ENCODE data around the gene APOL1.
"Not testable (repeated sequence)": the region's sequence is repeated elsewhere in the genome, so short reads cannot be mapped to it uniquely, and the experiment has no call there.

APOL1 gene

GRCh38 chr22:36239401-36240171 lies 13.3 kb upstream of the APOL1 start, which contains the start of gene APOL2:
TSS of gene APOL2 (minus strand) at chr22:36239527. CDS start at chr22:36233162, 6,365 bp downstream.
- H3K4me3 ChIP-seq (ENCODE audit: low read length): peak within 1 kb of the TSS; percentile 94
- DNase-seq (ENCODE audit: low read depth, low spot score): peak; percentile 94

GRCh38 chr22:36243986-36244385 lies 8.9 kb upstream of the APOL1 start:
- DNase-seq (ENCODE audit: low read depth, low spot score): no peak
- no peak overlapping the region for H3K4me3 ChIP-seq (ENCODE audit: low read length)

DNA sequence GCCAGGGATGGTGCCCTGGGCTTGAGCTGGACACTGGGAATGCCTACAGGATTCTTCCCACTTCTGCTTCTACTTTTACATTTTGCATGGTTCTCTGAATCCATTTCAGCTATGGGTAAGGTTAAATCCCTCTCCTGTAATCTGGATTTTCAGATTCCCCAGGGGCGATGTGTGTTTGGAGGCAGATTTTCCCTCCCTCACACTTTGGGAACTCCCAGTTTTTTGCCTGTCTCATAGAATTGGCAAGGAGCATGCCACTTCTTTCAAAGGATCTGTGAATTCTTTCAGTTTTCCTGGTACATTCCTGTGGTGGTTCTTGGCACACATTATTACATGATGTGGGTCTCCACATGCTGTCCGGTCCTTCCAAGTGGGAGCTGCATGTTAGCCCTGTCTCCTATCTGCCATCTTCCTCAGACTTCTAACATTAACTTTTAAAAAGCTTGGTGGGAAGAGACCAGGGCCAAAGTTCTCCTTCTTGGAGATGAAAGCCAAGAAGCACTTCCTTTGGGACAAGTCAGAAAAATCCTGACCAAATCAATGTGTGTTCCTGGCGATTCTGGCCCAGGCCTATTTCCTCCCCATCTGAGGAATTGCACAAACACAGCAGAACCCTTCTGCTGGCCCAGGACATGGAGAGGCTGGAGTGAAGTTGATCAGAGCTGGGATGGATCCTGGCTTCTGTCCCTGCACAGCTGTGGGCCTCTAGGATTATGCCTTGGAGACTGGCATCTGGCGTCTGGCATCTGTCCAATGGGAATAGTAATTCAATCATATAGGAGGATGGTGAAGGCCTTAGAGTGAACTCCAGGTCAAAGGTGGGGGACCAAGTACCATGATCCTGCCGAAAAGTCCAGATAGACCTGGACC lies 8.2 kb upstream of the APOL1 start:
- H3K4me3 ChIP-seq (ENCODE audit: low read length): no peak overlapping the region
- DNase-seq (ENCODE audit: low read depth, low spot score): no peak

DNA sequence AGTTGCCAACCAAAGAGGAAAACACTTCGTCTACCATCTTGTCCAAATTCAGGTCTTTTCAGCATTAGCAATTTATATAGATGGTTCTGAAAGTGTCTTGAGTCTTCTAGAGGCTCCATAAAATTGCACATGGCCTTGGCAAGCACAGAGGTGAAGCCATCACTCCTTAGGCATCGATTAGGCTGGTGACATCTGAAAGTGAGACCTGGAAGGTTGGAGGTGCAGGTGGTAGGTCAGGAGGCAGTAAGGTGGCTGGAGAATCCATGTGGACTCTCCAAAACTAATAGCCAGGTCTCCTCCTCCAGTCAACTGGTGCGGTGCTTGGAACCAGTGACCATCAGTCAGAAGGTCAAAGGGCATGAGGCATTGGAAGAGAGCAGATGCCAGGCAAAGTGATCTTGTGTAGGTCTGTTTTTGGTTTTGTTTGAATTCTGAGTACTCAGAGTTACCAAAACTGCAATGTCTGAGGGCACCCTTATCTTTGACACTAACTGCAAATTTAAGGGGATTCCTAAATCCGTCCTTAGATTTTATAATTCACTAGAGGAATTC lies 7.1 kb upstream of the APOL1 start:
- no peak for DNase-seq (ENCODE audit: low read depth, low spot score)
- H3K4me3 ChIP-seq (ENCODE audit: low read length): no peak overlapping the region

- DNase-seq (ENCODE audit: low read depth, low spot score): no peak
- no peak overlapping the region for H3K4me3 ChIP-seq (ENCODE audit: low read length)
Measured at GRCh38 chr22:36246718-36247117, 6.2 kb upstream of the APOL1 start.

GRCh38 chr22:36247955-36248354 lies 5.0 kb upstream of the APOL1 start:
- no peak overlapping the region for H3K4me3 ChIP-seq (ENCODE audit: low read length)
- DNase-seq (ENCODE audit: low read depth, low spot score): no peak

GRCh38 chr22:36249160-36249559 lies 3.8 kb upstream of the APOL1 start:
- H3K4me3 ChIP-seq (ENCODE audit: low read length): no peak overlapping the region
- no peak for DNase-seq (ENCODE audit: low read depth, low spot score)

GRCh38 chr22:36250292-36250960 lies 2.5 kb upstream of the APOL1 start:
- not testable (repeated sequence) for DNase-seq (ENCODE audit: low read depth, low spot score); H3K4me3 ChIP-seq (ENCODE audit: low read length)

DNA sequence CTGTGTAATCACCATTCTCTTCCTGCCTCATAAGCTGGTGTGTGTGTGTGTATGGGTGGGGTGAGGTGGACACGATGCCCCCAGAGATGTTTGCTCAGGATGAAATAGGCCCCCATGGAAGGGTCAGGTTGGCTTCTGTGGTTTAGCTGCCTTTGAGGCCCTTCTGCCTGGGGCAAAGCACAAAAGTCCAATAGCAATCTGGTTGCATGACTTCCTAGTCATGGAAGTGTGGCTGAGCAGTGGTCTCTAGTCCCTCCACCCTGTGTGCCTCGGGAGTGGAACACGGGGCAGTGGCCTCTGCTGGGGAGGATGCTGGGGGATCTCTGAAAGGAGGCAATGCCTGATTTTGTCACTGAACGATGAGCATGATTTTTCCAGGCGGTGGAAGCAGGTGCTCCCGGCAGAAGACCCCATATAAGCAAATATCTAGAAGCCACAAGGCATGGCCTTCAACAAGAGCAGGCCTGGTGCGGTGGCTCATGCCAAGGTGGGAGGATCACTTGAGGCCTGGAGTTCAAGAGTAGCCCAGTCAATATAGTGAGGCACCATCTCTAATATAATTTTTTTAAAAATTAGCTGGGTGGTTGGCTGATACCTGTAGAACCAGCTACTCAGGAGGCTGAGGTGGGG lies 839 bp upstream of the APOL1 start:
- H3K4me3 ChIP-seq (ENCODE audit: low read length); DNase-seq (ENCODE audit: low read depth, low spot score): not testable (repeated sequence)

- H3K4me3 ChIP-seq (ENCODE audit: low read length): peak overlapping the region; percentile 45
- DNase-seq (ENCODE audit: low read depth, low spot score): no peak
Measured at GRCh38 chr22:36253523-36254490, 874 bp downstream of the APOL1 start.

DNA sequence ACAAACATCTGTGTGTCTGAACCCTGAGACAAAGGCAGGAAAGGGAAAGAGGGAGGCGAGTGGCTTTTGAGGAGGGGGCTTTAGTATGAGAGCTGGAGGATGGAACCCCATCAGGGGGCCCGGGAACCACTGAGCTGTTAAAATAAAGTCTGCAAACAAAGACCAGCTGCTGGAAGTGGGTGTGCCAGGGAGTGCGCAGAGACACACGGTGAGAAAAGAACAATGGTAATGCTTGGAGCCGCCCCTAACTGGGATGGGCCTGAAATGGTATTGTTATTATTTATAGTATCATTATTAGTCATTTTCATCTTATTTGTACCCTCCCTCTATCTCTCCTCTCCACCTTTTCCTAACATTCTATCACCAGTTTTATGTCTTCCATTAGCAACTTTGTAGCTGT lies 2.6 kb downstream of the APOL1 start:
- H3K4me3 ChIP-seq (ENCODE audit: low read length): not testable (repeated sequence)

DNA sequence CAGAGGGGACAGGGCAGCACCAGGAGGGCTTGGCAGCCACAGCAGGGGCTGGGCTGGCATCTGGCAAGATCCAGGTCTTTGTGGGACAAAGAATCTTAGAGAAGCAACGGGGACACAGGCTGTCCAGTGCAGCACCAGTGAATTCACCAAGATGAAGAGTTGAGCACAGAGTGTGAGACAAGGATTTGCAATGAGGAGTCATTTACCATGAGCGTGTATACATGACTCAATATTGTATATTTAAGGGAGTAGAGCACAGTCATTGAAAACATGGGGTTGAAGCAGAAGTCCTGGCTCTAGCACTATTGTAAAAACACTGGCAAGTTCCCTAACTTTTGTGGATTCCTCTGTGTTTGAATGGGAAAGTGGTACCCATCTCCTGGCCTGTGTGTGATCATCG lies 3.5 kb downstream of the APOL1 start:
- DNase-seq (ENCODE audit: low read depth, low spot score): no peak
- H3K4me3 ChIP-seq (ENCODE audit: low read length): no peak overlapping the region

More for the DNA sequence above, 2.6 kb downstream of the APOL1 start:
- not testable (repeated sequence) for DNase-seq (ENCODE audit: low read depth, low spot score)

DNA sequence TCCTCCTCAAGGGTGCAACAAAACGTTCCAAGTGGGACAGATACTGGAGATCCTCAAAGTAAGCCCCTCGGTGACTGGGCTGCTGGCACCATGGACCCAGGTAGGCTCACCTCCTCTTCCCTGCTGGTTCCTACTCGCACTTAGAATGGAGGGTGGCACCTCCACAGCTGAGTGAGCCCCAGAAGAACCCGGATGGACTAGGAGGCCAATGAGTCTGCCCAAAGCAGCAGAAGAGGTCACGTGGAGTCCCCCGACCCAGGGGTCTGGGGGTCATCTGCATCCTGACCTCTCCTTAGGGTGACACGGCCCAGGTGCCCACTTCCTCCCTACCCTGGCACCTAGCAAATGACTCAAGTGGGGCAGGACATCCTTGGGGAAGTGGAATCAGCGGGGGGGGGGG lies 4.4 kb downstream of the APOL1 start:
- no peak for DNase-seq (ENCODE audit: low read depth, low spot score)
- H3K4me3 ChIP-seq (ENCODE audit: low read length): no peak overlapping the region

- DNase-seq (ENCODE audit: low read depth, low spot score): no peak
- H3K4me3 ChIP-seq (ENCODE audit: low read length): no peak overlapping the region
Measured at GRCh38 chr22:36257948-36258670, 5.2 kb downstream of the APOL1 start.

GRCh38 chr22:36258701-36259614 lies 6.0 kb downstream of the APOL1 start:
- H3K4me3 ChIP-seq (ENCODE audit: low read length): no peak overlapping the region
- no peak for DNase-seq (ENCODE audit: low read depth, low spot score)

DNA sequence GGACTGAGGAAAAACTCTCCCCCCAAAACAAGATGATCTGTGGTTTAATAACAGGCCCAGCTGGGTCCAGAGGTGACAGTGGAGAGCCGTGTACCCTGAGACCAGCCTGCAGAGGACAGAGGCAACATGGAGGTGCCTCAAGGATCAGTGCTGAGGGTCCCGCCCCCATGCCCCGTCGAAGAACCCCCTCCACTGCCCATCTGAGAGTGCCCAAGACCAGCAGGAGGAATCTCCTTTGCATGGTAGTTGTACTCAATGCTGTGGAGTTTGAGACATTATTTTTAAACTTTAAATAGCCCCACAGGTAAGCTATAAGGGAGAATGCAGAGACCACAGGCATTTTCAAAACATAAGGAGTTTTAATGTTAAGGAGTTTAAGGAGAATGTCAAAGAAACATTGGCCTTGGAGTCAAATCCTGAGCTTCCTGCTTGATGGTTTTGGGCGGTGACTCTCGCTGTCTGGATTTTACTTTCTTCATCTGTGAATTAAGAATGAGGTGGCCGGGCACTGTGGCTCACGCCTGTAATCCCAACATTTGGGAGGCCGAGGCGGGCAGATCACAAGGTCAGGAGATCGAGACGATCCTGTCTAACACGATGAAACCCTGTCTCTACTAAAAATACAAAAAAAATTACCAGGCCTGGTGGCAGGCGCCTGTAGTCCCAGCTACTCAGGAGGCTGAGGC lies 6.8 kb downstream of the APOL1 start:
- no peak overlapping the region for H3K4me3 ChIP-seq (ENCODE audit: low read length)
- no peak for DNase-seq (ENCODE audit: low read depth, low spot score)
